Lower lobe of right lung (tissue), 2 donors: ENCODE results near the gene DNAJC8. TPM values are rescaled to one million over a fixed set of nuclear protein-coding genes. Genes with fewer than 3 reads are reported as not detected.

Experiments used
- ATAC-seq, 2 donors: fragments of 200-7000 bp; cut with Tn5 transposase; one replicate each; pipeline ENCODE4 v1.9.1; 2020 to 2022; ENCODE audit warnings: mild to moderate bottlenecking in 2 of 2, moderate library complexity in 2 of 2
- DNase-seq: peaks from one replicate; pipeline ENCODE4 v3.0.0-alpha.2; 2020
- H3K27ac ChIP-seq: fragments of 200-600 bp; one replicate; pipeline ENCODE4 v1.8.0; 2022
- H3K27me3 ChIP-seq: fragments of 200-600 bp; one replicate; pipeline ENCODE4 v1.8.0; 2022; ENCODE audit warnings: low read depth
- H3K36me3 ChIP-seq: fragments of 200-600 bp; one replicate; pipeline ENCODE4 v1.8.0; 2022; ENCODE audit warnings: mild to moderate bottlenecking
- H3K4me1 ChIP-seq: fragments of 200-600 bp; one replicate; pipeline ENCODE4 v1.8.0; 2022
- H3K4me3 ChIP-seq: fragments of 200-600 bp; one replicate; pipeline ENCODE4 v1.8.0; 2022; ENCODE audit warnings: mild to moderate bottlenecking
- H3K9me3 ChIP-seq: fragments of 200-600 bp; one replicate; pipeline ENCODE4 v1.8.0; 2022
- CTCF ChIP-seq: fragments of 200-600 bp; IDR thresholded peaks from one replicate; pipeline ENCODE4 v1.8.0; 2022; ENCODE audit warnings: antibody characterized with exemption, mild to moderate bottlenecking
- intact Hi-C: fragments of 100-400 bp; cut with DNase I; formaldehyde crosslinking; loops from one replicate; pipeline ENCODE4 v1.11.0; 2022
- total RNA-seq: library from RNA; stranded (reverse); fragmentation: NEBNext Ultra II Directional; extraction: Animal tissue kit (Norgen Biotek cat#: 25700); gene quantifications from one replicate; pipeline ENCODE4 v1.2.1, GENCODE V29; 2021
- donor health status: DM: no; HTN: yes; CAD: no; lungs with severe emphysema.

Gene DNAJC8
- total RNA-seq, 1 donor from 2014 or later, result 68.9 TPM

DNA sequence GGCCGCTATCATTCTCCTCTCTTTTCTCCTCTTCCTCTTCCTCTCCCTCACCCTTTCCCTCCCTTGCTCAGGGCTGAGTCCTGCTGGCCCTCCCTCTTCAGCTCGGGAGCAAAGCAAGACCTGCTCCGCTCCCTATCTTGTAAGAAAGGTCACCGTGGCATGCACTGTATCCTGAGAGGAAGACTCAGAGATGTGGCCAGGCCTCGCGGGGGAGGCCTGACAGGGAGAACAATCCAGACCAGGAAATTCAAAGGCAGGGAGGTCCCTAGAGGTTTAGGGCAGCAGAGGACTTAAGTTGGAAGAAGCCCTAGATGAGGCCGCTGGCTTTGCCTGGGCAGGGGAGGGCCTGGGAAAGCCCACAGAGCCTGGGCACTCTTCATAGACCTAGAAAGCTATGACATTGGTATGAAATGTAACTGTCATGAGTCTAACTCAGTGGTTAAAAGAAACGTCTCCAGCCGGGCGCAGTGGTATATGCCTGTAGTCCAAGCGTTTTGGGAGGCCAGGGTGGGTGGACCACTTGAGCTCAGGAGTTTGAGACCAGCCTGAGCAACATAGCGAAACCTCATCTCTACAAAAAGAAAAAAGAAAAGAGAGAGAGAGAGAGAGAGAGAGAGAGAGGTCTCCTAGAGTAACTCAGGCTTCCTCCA lies 41.7 kb downstream of the DNAJC8 start:
- ATAC-seq (no peak), DNase-seq (no peak)
- no peaks in the 10 kb centered on the region for H3K9me3 ChIP-seq
- intact Hi-C loops, result no loop called here
- H3K27ac ChIP-seq, result no peak overlapping the region
- H3K36me3 ChIP-seq, result no peaks in the 10 kb centered on the region
- H3K27me3 ChIP-seq, result no peaks in the 10 kb centered on the region
- H3K4me3 ChIP-seq, result no peak overlapping the region
- peaks cover 6% of the 10 kb centered on the region for H3K4me1 ChIP-seq
- no peak for TF ChIP-seq CTCF

GRCh38 chr1:28190337-28190979 lies 42.4 kb downstream of the DNAJC8 start:
- intact Hi-C loops, result no loop called here
- H3K4me1 ChIP-seq, result peaks cover 6% of the 10 kb centered on the region
- TF ChIP-seq CTCF, result no peak
- no peaks in the 10 kb centered on the region for H3K36me3 ChIP-seq
- no peak overlapping the region for H3K27ac ChIP-seq
- H3K27me3 ChIP-seq, result no peaks in the 10 kb centered on the region
- H3K9me3 ChIP-seq, result no peaks in the 10 kb centered on the region
- no peak overlapping the region for H3K4me3 ChIP-seq
- ATAC-seq, result no peak
- no peak for DNase-seq

GRCh38 chr1:28185071-28185470 lies 47.8 kb downstream of the DNAJC8 start:
- no peak for DNase-seq
- Histone ChIP-seq H3K36me3 (no peaks in the 10 kb centered on the region), H3K27ac (no peak overlapping the region), H3K4me3 (no peak overlapping the region), H3K27me3 (no peaks in the 10 kb centered on the region), H3K4me1 (no peaks in the 10 kb centered on the region), H3K9me3 (no peaks in the 10 kb centered on the region)
- intact Hi-C loops, result no loop called here
- no peak for ATAC-seq
- no peak for TF ChIP-seq CTCF

- TF ChIP-seq CTCF, result no peak
- Histone ChIP-seq H3K27ac (no peak overlapping the region), H3K36me3 (no peaks in the 10 kb centered on the region), H3K4me1 (no peaks in the 10 kb centered on the region), H3K9me3 (no peaks in the 10 kb centered on the region), H3K4me3 (no peak overlapping the region), H3K27me3 (no peaks in the 10 kb centered on the region)
- intact Hi-C loops, result no loop called here
- DNase-seq (peak; percentile 41), ATAC-seq (no peak)
Measured at GRCh38 chr1:28180306-28181305, 52.2 kb downstream of the DNAJC8 start.

DNA sequence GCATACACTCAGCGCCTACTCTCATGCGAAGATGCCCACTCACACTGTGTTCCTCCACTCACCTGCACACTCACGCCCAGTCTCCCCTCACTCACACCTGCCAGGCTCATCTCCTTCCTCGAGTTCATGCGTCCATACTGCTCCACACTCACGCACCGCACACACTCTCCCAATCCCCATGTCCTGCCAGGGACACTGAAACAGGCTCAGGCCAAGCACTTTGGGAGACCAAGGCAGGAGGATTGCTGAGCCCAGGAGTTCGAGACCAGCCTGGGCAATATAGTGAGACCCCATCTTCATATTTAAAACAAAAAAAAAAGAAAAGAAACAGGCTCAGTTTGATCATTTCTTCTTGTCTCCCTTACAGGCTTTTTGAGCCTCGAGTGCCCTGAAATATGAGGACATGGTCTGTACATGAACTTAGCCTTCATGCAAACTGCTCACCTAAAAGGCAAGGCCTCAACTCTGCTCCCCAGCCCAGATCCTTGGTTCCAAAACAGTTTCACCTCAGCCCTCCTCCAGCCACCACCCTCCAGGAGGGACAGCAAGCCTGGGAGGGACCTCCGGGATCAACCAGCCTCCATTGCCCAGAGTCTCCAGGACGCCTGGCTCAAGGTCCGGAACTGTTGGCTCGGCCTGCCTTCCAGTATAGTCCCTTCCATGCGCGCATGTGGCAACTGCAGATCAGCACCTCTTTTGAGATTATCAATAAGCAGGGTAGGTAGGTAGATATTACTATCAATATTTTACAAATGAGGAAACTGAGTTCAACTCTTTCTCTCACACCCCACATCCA lies 53.9 kb downstream of the DNAJC8 start:
- ATAC-seq (no peak), DNase-seq (peak; percentile 11)
- no peaks in the 10 kb centered on the region for H3K9me3 ChIP-seq
- no peaks in the 10 kb centered on the region for H3K27me3 ChIP-seq
- no peak for TF ChIP-seq CTCF
- intact Hi-C loops, result no loop called here
- H3K4me3 ChIP-seq, result no peak overlapping the region
- no peaks in the 10 kb centered on the region for H3K36me3 ChIP-seq
- peaks cover 7% of the 10 kb centered on the region for H3K4me1 ChIP-seq
- no peak overlapping the region for H3K27ac ChIP-seq
